AG04450 (cell line): Measurements from ENCODE around the gene SEMA4F. TPM values are rescaled to one million over a fixed set of nuclear protein-coding genes. Genes with fewer than 3 reads are reported as not detected.

Experiments
- CTCF ChIA-PET: fragments of 300-600, 350-600 bp; formaldehyde crosslinking; extraction: SDS; loops from one replicate; lab custom pipeline; 2022; ENCODE audit warnings: antibody characterized with exemption, inconsistent platforms; lab: Charles Lee
- POLR2A ChIA-PET: fragments of 350-600 bp; formaldehyde crosslinking; extraction: SDS; loops from one replicate; lab custom pipeline; 2021; ENCODE audit warnings: antibody characterized with exemption, inconsistent platforms; lab: Yijun Ruan, JAX
- DNase-seq: peaks from one replicate; pipeline ENCODE4 v3.0.0-alpha.2; 2011; ENCODE audit warnings: low read depth, low spot score
- H3K27ac ChIP-seq: one replicate; pipeline ENCODE4 v1.5.1; 2012; ENCODE audit warnings: low read depth, low read length, control low read depth
- H3K27me3 ChIP-seq: one replicate; pipeline ENCODE4 v1.6.0; 2012; ENCODE audit warnings: low read length; ENCODE audit not compliant: control insufficient read depth, insufficient read depth
- H3K4me3 ChIP-seq: 2 replicates; pipeline ENCODE4 v1.5.1; 2011; ENCODE audit warnings: mild to moderate bottlenecking, low read depth, low read length, control low read depth
- H3K9me3 ChIP-seq: 2 replicates; pipeline ENCODE4 v1.5.1; 2012; ENCODE audit warnings: low read length; ENCODE audit not compliant: control insufficient read depth, insufficient read depth
- polyA plus RNA-seq: library from polyadenylated mRNA; depleted of rRNA; stranded (reverse); fragments of >200 nt; gene quantifications from 2 replicates; pipeline ENCODE4 v1.2.3, GENCODE V29; 2011
- TF ChIP-seq, protein P1 (sequence below): IDR thresholded peaks from 2 replicates; pipeline ENCODE4 v1.5.1; 2011; ENCODE audit warnings: low read depth, low read length, control low read depth, inconsistent platforms

SEMA4F gene
- polyA plus RNA-seq, 1 experiment = 7.0 TPM

GRCh38 chr2:74646834-74647482 is 7.1 kb upstream of the SEMA4F start:
- Histone ChIP-seq H3K27ac (no peak overlapping the region), H3K4me3 (no peak overlapping the region), H3K9me3 (no peaks in the 10 kb centered on the region; the same call in 1 of the 2 replicates), H3K27me3 (peaks cover 16% of the 10 kb centered on the region)
- DNase-seq = no peak
- TF ChIP-seq, protein P1, sequence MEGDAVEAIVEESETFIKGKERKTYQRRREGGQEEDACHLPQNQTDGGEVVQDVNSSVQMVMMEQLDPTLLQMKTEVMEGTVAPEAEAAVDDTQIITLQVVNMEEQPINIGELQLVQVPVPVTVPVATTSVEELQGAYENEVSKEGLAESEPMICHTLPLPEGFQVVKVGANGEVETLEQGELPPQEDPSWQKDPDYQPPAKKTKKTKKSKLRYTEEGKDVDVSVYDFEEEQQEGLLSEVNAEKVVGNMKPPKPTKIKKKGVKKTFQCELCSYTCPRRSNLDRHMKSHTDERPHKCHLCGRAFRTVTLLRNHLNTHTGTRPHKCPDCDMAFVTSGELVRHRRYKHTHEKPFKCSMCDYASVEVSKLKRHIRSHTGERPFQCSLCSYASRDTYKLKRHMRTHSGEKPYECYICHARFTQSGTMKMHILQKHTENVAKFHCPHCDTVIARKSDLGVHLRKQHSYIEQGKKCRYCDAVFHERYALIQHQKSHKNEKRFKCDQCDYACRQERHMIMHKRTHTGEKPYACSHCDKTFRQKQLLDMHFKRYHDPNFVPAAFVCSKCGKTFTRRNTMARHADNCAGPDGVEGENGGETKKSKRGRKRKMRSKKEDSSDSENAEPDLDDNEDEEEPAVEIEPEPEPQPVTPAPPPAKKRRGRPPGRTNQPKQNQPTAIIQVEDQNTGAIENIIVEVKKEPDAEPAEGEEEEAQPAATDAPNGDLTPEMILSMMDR = no peak
- ChIA-PET CTCF (interaction anchor here (0.5 kb wide), 1 partner anchor 104 kb away, joined by 4 read pairs; no protein-coding TSS in a partner anchor), POLR2A (no interaction called here)

- no peak within 1 kb of the TSS for H3K4me3 ChIP-seq
- no peaks in the 10 kb centered on the region; the same call in 1 of the 2 replicates for H3K9me3 ChIP-seq
- no peak for DNase-seq
- no peak within 1 kb of the TSS for H3K27ac ChIP-seq
- ChIA-PET CTCF (no interaction called here), POLR2A (no interaction called here)
- TF ChIP-seq, protein P1 = no peak
- H3K27me3 ChIP-seq = peaks cover 20% of the 10 kb centered on the region
These were observed 6.0 kb upstream of the SEMA4F start, which contains the start of gene M1AP for GRCh38 chr2:74648009-74648443. TSS of gene M1AP (minus strand) at chr2:74648330. CDS start at chr2:74640275, 8,055 bp downstream.

- TF ChIP-seq, protein P1 = no peak
- H3K9me3 ChIP-seq = no peaks in the 10 kb centered on the region; the same call in 1 of the 2 replicates
- DNase-seq = no peak
- no peak overlapping the region for H3K27ac ChIP-seq
- ChIA-PET POLR2A (no interaction called here), CTCF (no interaction called here)
- H3K4me3 ChIP-seq = peak overlapping the region; percentile 72
- peaks cover 16% of the 10 kb centered on the region for H3K27me3 ChIP-seq
These were observed 460 bp upstream of the SEMA4F start for GRCh38 chr2:74653589-74653984.

DNA sequence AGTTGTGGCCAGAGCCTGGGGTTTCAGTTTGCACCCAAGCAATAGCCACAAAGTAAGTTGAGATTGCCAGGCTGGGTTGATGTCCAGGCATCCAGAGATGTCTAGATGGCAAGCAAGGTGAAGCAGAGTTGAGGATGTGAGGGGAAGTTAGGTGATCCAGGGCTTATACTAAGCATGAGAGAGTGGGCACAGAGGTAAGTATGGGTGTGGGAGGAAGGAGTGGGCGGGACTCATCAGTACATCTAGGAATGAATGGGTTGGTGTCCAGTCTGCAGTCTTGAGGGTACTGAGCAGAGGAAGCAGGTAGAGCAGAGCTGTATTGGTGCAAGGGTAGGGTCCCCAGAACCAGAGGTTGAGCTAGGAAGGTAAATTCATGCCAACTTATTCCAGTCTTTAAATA is 1.5 kb downstream of the SEMA4F start:
- Histone ChIP-seq H3K27ac (no peak overlapping the region), H3K27me3 (peaks cover 9% of the 10 kb centered on the region), H3K4me3 (no peak overlapping the region), H3K9me3 (no peaks in the 10 kb centered on the region; the same call in 1 of the 2 replicates)
- POLR2A ChIA-PET = no interaction called here
- CTCF ChIA-PET = no interaction called here
- TF ChIP-seq, protein P1 = no peak
- DNase-seq = no peak

DNA sequence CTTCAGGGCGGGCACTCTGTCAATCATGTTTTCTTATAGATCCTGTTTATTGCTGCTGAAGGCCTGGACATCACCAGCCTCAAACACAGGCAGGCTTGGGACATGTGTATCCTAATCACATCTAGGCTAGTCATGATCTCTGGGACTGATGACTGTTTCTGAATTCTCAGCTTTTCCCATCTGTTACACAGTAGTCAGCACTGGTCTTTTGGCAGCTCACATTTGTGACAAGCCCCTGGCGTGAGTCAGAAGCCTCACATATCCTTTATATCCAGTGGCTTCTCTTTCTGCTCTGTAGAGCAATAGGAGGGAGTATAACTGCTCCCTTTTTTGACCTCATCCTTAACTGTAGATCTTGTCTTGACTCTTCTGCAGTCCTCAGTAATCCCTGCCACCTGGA is 4.5 kb downstream of the SEMA4F start:
- Histone ChIP-seq H3K9me3 (no peaks in the 10 kb centered on the region; the same call in 1 of the 2 replicates), H3K27ac (no peak overlapping the region), H3K4me3 (no peak overlapping the region), H3K27me3 (peaks cover 5% of the 10 kb centered on the region)
- DNase-seq = no peak
- ChIA-PET POLR2A (no interaction called here), CTCF (no interaction called here)
- TF ChIP-seq, protein P1 = no peak
